ENCODE measurements around the gene ADM5. TPM values are rescaled to one million over a fixed set of nuclear protein-coding genes. Genes with fewer than 3 reads are reported as not detected.

Gene ADM5
- total and polyA plus RNA-seq, 10 of the 15 experiments (the other 5 are each of a cell fraction or from before 2014, with no cell fraction given) = 0.05 to 6.0 (median 1.2) TPM; not detected in 1

- SMC1A ChIA-PET (ENCODE audit: uncharacterized antibody, unreplicated experiment) = interaction anchor here (0.5 to 2.7 kb wide), 11 partner anchors 13 to 308 kb away, joined by 3 to 11 read pairs (median 3); partner anchors contain the start of genes NOSIP, PRR12, PRRG2 and RPS11
- peaks cover 36% of the 10 kb centered on the region for H3K4me1 ChIP-seq (ENCODE audit: control insufficient read depth, insufficient read depth, low read length)
- CTCF ChIA-PET = interaction anchor here (1.1 to 10.5 kb wide), 7 partner anchors 11 to 203 kb away, joined by 3 to 130 read pairs (median 24); partner anchors contain the start of genes BCL2L12, IRF3, PRR12 and RRAS
- H2AFZ ChIP-seq (ENCODE audit: control insufficient read depth, low read depth, low read length) = no peak overlapping the region
- no peak overlapping the region for H3K4me2 ChIP-seq (ENCODE audit: control insufficient read depth, insufficient read depth)
- in situ Hi-C loops (cut with MboI) (no loop called here), intact Hi-C loops (cut with micrococcal nuclease; ENCODE audit: unreplicated experiment) (loop anchor here (1.0 to 5.0 kb wide), 4 partner anchors 37 to 190 kb away; partner anchors contain the start of genes PNKP, RPS11 and RRAS)
- ATAC-seq (peak; percentile 72), DNase-seq (ENCODE audit: low read depth, low spot score) (peak; percentile 99), FAIRE-seq (no peak)
- POLR2A ChIA-PET = interaction anchor here (0.6 to 11.2 kb wide), 22 partner anchors 11 to 432 kb away, joined by 3 to 200 read pairs (median 4); partner anchors contain the start of genes AP2A1, BCL2L12, IRF3 and NOSIP
- peaks cover 11% of the 10 kb centered on the region for H4K20me1 ChIP-seq (ENCODE audit: control insufficient read depth, insufficient read depth)
- no peaks in the 10 kb centered on the region for H3K9me3 ChIP-seq (replicated peaks; ENCODE audit: control insufficient read depth, insufficient read depth, low read length)
- peak overlapping the region; percentile 100 for H3K4me3 ChIP-seq
- RAD21 ChIA-PET (ENCODE audit: unreplicated experiment) = interaction anchor here (0.6 to 8.6 kb wide), 14 partner anchors 12 to 226 kb away, joined by 3 to 131 read pairs (median 5); partner anchors contain the start of genes AP2A1, BCL2L12, IRF3 and NOSIP
- H3K9ac ChIP-seq (ENCODE audit: control insufficient read depth, insufficient read depth, low read length) = peak overlapping the region; percentile 98
- peaks cover 2 to 5% of the 10 kb centered on the region in 2 experiments for H3K36me3 ChIP-seq (ENCODE audit: control insufficient read depth in 2 of 2, insufficient read depth in 2 of 2, low read length in 1 of 2)
- H3K27me3 ChIP-seq (replicated peaks in 1 of 2; ENCODE audit: control insufficient read depth in 2 of 2, insufficient read depth in 2 of 2, low read length in 1 of 2) = no peaks in the 10 kb centered on the region
- peak overlapping the region; percentile 99 for H3K27ac ChIP-seq (ENCODE audit: control insufficient read depth, insufficient read depth)
- 1% methylated on average over 34 of the region's 34 CpGs for WGBS (ENCODE audit: insufficient coverage, insufficient replicate concordance, low lambda C conversion rate, missing lambda C conversion rate)
- BruUV-seq (replicated peaks) = no TSS peak
- peaks cover 44% of the 10 kb centered on the region for H3K79me2 ChIP-seq (ENCODE audit: control insufficient read depth, insufficient read depth, low read length)
- TF ChIP-seq PKNOX1 (IDR thresholded peaks at IDR 0.05) (peak; percentile 100), DPF2 (IDR thresholded peaks at IDR 0.05) (peak; percentile 99), RCOR1 (conservative IDR thresholded peaks at IDR 0.05; ENCODE audit: low read depth, low read length) (0 out of 2 replicates have a peak, but pooled peaks have one; percentile 56), FOXM1 (IDR thresholded peaks at IDR 0.05; ENCODE audit: low read depth, low read length) (no peak), FOS (IDR thresholded peaks at IDR 0.05; ENCODE audit: borderline replicate concordance, extremely low read depth, insufficient read length) (peak; percentile 86), HSF1 (IDR thresholded peaks at IDR 0.05; ENCODE audit: low read depth, low read length) (0 out of 2 replicates have a peak, but pooled peaks have one; percentile 25), MEF2B (IDR thresholded peaks at IDR 0.05; ENCODE audit: partially characterized antibody, poor library complexity, severe bottlenecking) (peak; percentile 99), MTA3 (IDR thresholded peaks at IDR 0.05; ENCODE audit: borderline replicate concordance, low read length) (no peak), CHD2 (IDR thresholded peaks at IDR 0.05; ENCODE audit: borderline replicate concordance, low read depth, low read length) (peak; percentile 93; the same call in 1 of the 2 replicates), ZNF592 (IDR thresholded peaks at IDR 0.05) (no peak), RFX5 (IDR thresholded peaks at IDR 0.05; ENCODE audit: low read depth, low read length) (peak; percentile 65), ZNF274 (IDR thresholded peaks at IDR 0.05; ENCODE audit: insufficient read depth, insufficient read length) (no peak), IRF3 (IDR thresholded peaks at IDR 0.05) (peak; percentile 93), TBL1XR1 (IDR thresholded peaks at IDR 0.05; ENCODE audit: low read depth, low read length) (peak; percentile 39; the same call in 1 of the 2 replicates), EGR1 (IDR thresholded peaks at IDR 0.05; ENCODE audit: borderline replicate concordance in 1 of 2, low read depth in 2 of 2, low read length in 2 of 2) (no peak)
Observed at GRCh38 chr19:49676784-49677230, 12.6 kb upstream of the ADM5 start.
